Hepatocyte (in vitro differentiated cells): ENCODE data around the gene SLC22A7.

Experiments
- CTCF ChIP-seq: fragments of 200-600 bp; sonication (generic); IDR thresholded peaks from 2 replicates; pipeline ENCODE4 v1.5.1; 2016; ENCODE audit warnings: antibody characterized with exemption, mild to moderate bottlenecking; ENCODE audit not compliant: poor library complexity
- EZH2 ChIP-seq: fragments of 200-600 bp; sonication (generic); IDR thresholded peaks from 2 replicates; pipeline ENCODE4 v1.6.1; 2016; ENCODE audit warnings: antibody characterized with exemption, mild to moderate bottlenecking, borderline replicate concordance
- EZH2phosphoT487 ChIP-seq: fragments of 200-600 bp; sonication (generic); IDR thresholded peaks from one replicate; pipeline ENCODE4 v1.6.1; 2018; ENCODE audit warnings: antibody characterized with exemption, mild to moderate bottlenecking, low read depth, moderate library complexity; ENCODE audit not compliant: unreplicated experiment, severe bottlenecking

- TF ChIP-seq CTCF: no peak
- TF ChIP-seq EZH2: no peak
- no peak for TF ChIP-seq EZH2phosphoT487
Observed at GRCh38 chr6:43306086-43306485, 8.0 kb downstream of the SLC22A7 start.
